DND-41 (cell line): ENCODE measurements around the gene GCNT4.
"Not testable (repeated sequence)": the region's sequence is repeated elsewhere in the genome, so short reads cannot be mapped to it uniquely, and the experiment has no call there.

ENCODE experiments used
- ATAC-seq: fragments of 200-7000 bp; cut with Tn5 transposase; 3 replicates; pipeline ENCODE4 v1.9.1; 2021; ENCODE audit warnings: low read depth; ENCODE audit not compliant: insufficient read depth
- DNase-seq: peaks from one replicate; pipeline ENCODE4 v3.0.0-alpha.2; 2020
- H2AFZ ChIP-seq: 2 replicates; pipeline ENCODE4 v1.6.0; 2012; ENCODE audit warnings: low read depth, low read length
- H3K27ac ChIP-seq: 2 replicates; pipeline ENCODE4 v1.5.1; 2012; ENCODE audit warnings: low read length, inconsistent platforms
- H3K27me3 ChIP-seq: fragments of 200-600 bp; sonication (generic); 2 replicates; pipeline ENCODE4 v1.6.0; 2012; ENCODE audit warnings: low read length, mild to moderate bottlenecking, inconsistent platforms; ENCODE audit not compliant: insufficient read depth, poor library complexity
- H3K36me3 ChIP-seq: 2 replicates; pipeline ENCODE4 v1.5.1; 2012; ENCODE audit warnings: low read length, inconsistent platforms; ENCODE audit not compliant: insufficient read depth
- H3K4me1 ChIP-seq: 2 replicates; pipeline ENCODE4 v1.5.1; 2012; ENCODE audit warnings: mild to moderate bottlenecking, low read length; ENCODE audit not compliant: insufficient read depth
- H3K4me2 ChIP-seq: 2 replicates; pipeline ENCODE4 v1.6.0; 2012; ENCODE audit warnings: mild to moderate bottlenecking, moderate library complexity, low read length, inconsistent platforms; ENCODE audit not compliant: insufficient read depth
- H3K4me3 ChIP-seq, 2 experiments: fragments of 200-600 bp in 1 of 2; shearing (Covaris generic) in 1 of 2; 2 replicates each; pipeline ENCODE4 v1.5.1; 2012 to 2016; ENCODE audit warnings: inconsistent platforms in 2 of 2, low read length in 2 of 2, mild to moderate bottlenecking in 2 of 2, low read depth in 1 of 2, moderate library complexity in 1 of 2
- H3K79me2 ChIP-seq: 2 replicates; pipeline ENCODE4 v1.6.0; 2012; ENCODE audit warnings: low read length, inconsistent platforms; ENCODE audit not compliant: insufficient read depth
- H3K9ac ChIP-seq: 2 replicates; pipeline ENCODE4 v1.6.0; 2012; ENCODE audit warnings: low read depth, mild to moderate bottlenecking, inconsistent platforms, low read length, moderate library complexity
- H3K9me3 ChIP-seq: 2 replicates; pipeline ENCODE4 v1.5.1; 2012; ENCODE audit warnings: low read length, moderate library complexity, mild to moderate bottlenecking, inconsistent platforms; ENCODE audit not compliant: insufficient read depth, severe bottlenecking
- H4K20me1 ChIP-seq: 2 replicates; pipeline ENCODE4 v1.6.0; 2012; ENCODE audit warnings: low read length; ENCODE audit not compliant: insufficient read depth
- CTCF ChIP-seq: IDR thresholded peaks from 2 replicates; pipeline ENCODE4 v1.5.1; 2012; ENCODE audit warnings: borderline replicate concordance, low read length, moderate library complexity, mild to moderate bottlenecking; ENCODE audit not compliant: poor library complexity, severe bottlenecking; ENCODE audit errors: extremely low read depth
- EZH2 ChIP-seq: IDR thresholded peaks from 3 replicates; pipeline ENCODE4 v1.6.1; 2012; ENCODE audit warnings: borderline replicate concordance, low read depth, mild to moderate bottlenecking, moderate library complexity, low read length, inconsistent platforms; ENCODE audit not compliant: severe bottlenecking

Gene GCNT4

DNA sequence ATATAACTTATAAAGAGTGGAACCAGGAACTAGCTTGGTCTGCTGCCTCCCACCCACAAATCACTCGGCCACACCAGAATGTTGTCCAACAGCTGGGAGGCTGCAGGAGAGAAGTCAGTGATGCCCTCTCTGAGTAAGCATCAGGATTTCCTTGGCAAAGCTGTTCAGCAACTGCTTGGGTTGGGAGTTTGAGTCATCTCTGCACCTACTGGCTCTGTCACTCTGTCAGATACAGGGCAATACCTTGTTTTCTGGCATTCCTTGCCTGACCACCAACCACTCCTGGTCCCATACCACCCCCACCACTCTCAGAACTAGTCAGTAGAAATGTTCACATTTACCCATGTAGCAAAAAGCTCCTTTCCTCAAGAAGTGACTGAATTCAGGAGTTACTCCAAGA, 36.8 kb upstream of the GCNT4 start:
- TF ChIP-seq CTCF (no peak), EZH2 (no peak)

GRCh38 chr5:75088648-75089047, 36.3 kb upstream of the GCNT4 start:
- DNase-seq (no peak), ATAC-seq (no peak)
- H3K9me3 ChIP-seq, result no peaks in the 10 kb centered on the region
- H2AFZ ChIP-seq, result no peak overlapping the region
- H3K4me1 ChIP-seq, result no peaks in the 10 kb centered on the region
- no peak for TF ChIP-seq CTCF
- no peak for TF ChIP-seq EZH2
- no peak overlapping the region for H3K27ac ChIP-seq
- H3K79me2 ChIP-seq, result no peaks in the 10 kb centered on the region
- H3K4me2 ChIP-seq, result no peak overlapping the region
- H3K27me3 ChIP-seq, result peaks cover 2% of the 10 kb centered on the region
- H3K9ac ChIP-seq, result no peak overlapping the region
- H4K20me1 ChIP-seq, result no peaks in the 10 kb centered on the region; the same call in 1 of the 2 replicates
- H3K36me3 ChIP-seq, result no peaks in the 10 kb centered on the region
- H3K4me3 ChIP-seq, result no peak overlapping the region

More for the DNA sequence above, 36.8 kb upstream of the GCNT4 start:
- Histone ChIP-seq H2AFZ (no peak overlapping the region), H3K9me3 (no peaks in the 10 kb centered on the region), H3K4me3 (no peak overlapping the region), H3K27ac (no peak overlapping the region), H3K4me1 (no peaks in the 10 kb centered on the region), H3K79me2 (no peaks in the 10 kb centered on the region), H4K20me1 (no peaks in the 10 kb centered on the region; the same call in 1 of the 2 replicates), H3K4me2 (no peak overlapping the region), H3K36me3 (no peaks in the 10 kb centered on the region), H3K27me3 (peaks cover 2% of the 10 kb centered on the region), H3K9ac (no peak overlapping the region)
- no peak for ATAC-seq
- DNase-seq, result no peak

GRCh38 chr5:75081510-75081909, 29.2 kb upstream of the GCNT4 start:
- ATAC-seq (0 out of 3 replicates have a peak, but pooled peaks have one; percentile 19), DNase-seq (no peak)
- H3K27me3 ChIP-seq, result no peaks in the 10 kb centered on the region
- H3K36me3 ChIP-seq, result no peaks in the 10 kb centered on the region
- H3K9ac ChIP-seq, result no peak overlapping the region
- no peak overlapping the region for H3K4me2 ChIP-seq
- no peaks in the 10 kb centered on the region for H3K79me2 ChIP-seq
- no peaks in the 10 kb centered on the region for H4K20me1 ChIP-seq
- TF ChIP-seq EZH2 (no peak), CTCF (no peak)
- no peaks in the 10 kb centered on the region for H3K9me3 ChIP-seq
- H3K4me1 ChIP-seq, result peaks cover 5% of the 10 kb centered on the region; the same call in 1 of the 2 replicates
- no peak overlapping the region for H3K27ac ChIP-seq
- H2AFZ ChIP-seq, result no peak overlapping the region
- H3K4me3 ChIP-seq, result no peak overlapping the region

DNA sequence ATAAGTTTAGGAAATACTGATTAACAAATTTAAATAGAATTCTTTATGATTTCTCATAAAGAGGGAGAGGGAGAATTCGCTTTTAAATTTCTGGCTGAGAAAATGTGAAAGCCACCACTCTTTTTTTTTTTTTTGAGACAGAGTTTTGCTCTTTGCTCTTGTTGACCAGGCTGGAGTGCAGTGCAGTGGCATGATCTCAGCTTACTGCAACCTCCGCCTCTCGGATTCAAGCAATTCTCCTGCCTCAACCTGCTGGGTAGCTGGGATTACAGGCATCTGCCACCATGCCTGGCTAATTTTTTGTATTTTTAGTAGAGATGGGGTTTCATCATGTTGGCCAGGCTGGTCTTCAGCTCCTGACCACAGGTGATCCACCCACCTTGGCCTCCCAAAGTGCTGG, 27.0 kb upstream of the GCNT4 start:
- H3K4me1 ChIP-seq, DNase-seq, ATAC-seq, H3K36me3 ChIP-seq, H3K9ac ChIP-seq, H3K27me3 ChIP-seq, H3K79me2 ChIP-seq, H3K9me3 ChIP-seq, H3K4me3 ChIP-seq, H3K27ac ChIP-seq, H3K4me2 ChIP-seq, H2AFZ ChIP-seq, H4K20me1 ChIP-seq: not testable (repeated sequence)
